Sigmoid colon (tissue), 7 donors: ENCODE data around the gene NGRN. TPM values are rescaled to one million over a fixed set of nuclear protein-coding genes. Genes with fewer than 3 reads are reported as not detected.
A peak's percentile ranks its signal among the peaks of the same experiment; 100 is the strongest.

ENCODE experiments used
- DNase-seq: peaks from one replicate; pipeline ENCODE4 v3.0.0-alpha.2; 2019
- H3K27ac ChIP-seq, 4 donors: fragments of 200-600 bp; sonication (generic); one replicate each; pipeline ENCODE4 v1.5.1; 2016 to 2019; ENCODE audit warnings: mild to moderate bottlenecking in 1 of 4
- H3K27me3 ChIP-seq, 3 donors: fragments of 200-600 bp; sonication (generic); one replicate each; pipeline ENCODE4 v1.5.1; 2019; ENCODE audit warnings: mild to moderate bottlenecking in 1 of 3
- H3K36me3 ChIP-seq, 4 donors: fragments of 200-600 bp; sonication (generic); one replicate each; pipeline ENCODE4 v1.5.1; 2016 to 2019
- H3K4me1 ChIP-seq, 4 donors: fragments of 200-600 bp; sonication (generic); one replicate each; pipeline ENCODE4 v1.5.1; 2017 to 2019
- H3K4me3 ChIP-seq, 4 donors: fragments of 200-600 bp; sonication (generic); one replicate each; pipeline ENCODE4 v1.5.1; 2017 to 2019; ENCODE audit warnings: mild to moderate bottlenecking in 2 of 4, moderate library complexity in 1 of 4
- H3K9me3 ChIP-seq, 4 donors: fragments of 200-600 bp in 3 of 4; sonication (generic) in 3 of 4; one replicate each; pipeline versions ENCODE4 v1.5.1 to v1.6.1; 2013 to 2019
- CTCF ChIP-seq, 4 experiments: fragments of 450-650 bp in 3 of 4; fragments of 200-600 bp in 1 of 4; IDR thresholded peaks; one replicate each; pipeline ENCODE4 v1.5.1; 2016 to 2019; ENCODE audit warnings: antibody characterized with exemption in 4 of 4, mild to moderate bottlenecking in 3 of 4, moderate library complexity in 2 of 4
- EP300 ChIP-seq, 4 donors: sonication (generic); formaldehyde crosslinking; IDR thresholded peaks; one replicate each; pipeline ENCODE4 v1.6.1; 2017; ENCODE audit warnings: antibody characterized with exemption in 4 of 4
- POLR2A ChIP-seq, 2 donors: fragments of 450-650 bp; IDR thresholded peaks; one replicate each; pipeline ENCODE4 v1.6.1; 2016; ENCODE audit warnings: antibody characterized with exemption in 2 of 2, mild to moderate bottlenecking in 2 of 2, moderate library complexity in 2 of 2
- POLR2AphosphoS5 ChIP-seq, 4 donors: sonication (generic); formaldehyde crosslinking; IDR thresholded peaks; one replicate each; pipeline ENCODE4 v1.6.1; 2017; ENCODE audit warnings: antibody characterized with exemption in 4 of 4
- WGBS, 2 donors: extraction: QIAGEN DNeasy Blood & Tissue Kit; methylation state at CpG; one replicate each; pipeline ENCODE4 v1.1.7; 2013; 5-methylcytosine and 5-hydroxymethylcytosine counted together
- intact Hi-C: fragments of 100-400 bp; cut with DNase I; formaldehyde crosslinking; loops from one replicate; pipeline ENCODE4 v1.15.1; 2023
- polyA plus RNA-seq, 3 donors: library from polyadenylated mRNA; stranded (reverse); fragments of 200-250 nt; gene quantifications; one replicate each; pipeline ENCODE4 v1.2.3, GENCODE V29; 2013
- total RNA-seq, 4 donors: library from RNA; depleted of rRNA; stranded (reverse); fragments of >200 nt; gene quantifications; one replicate each; pipeline ENCODE4 v1.1.0, GENCODE V29; 2016
- donor health status: healthy with polysubstance abuse.
- donor health status: Bipolar disorder and iron deficiency.
- donor health status: healthy.

The NGRN gene
- total RNA-seq (100 to 1,000 TPM in 3 of 4 donors, 10 to 100 TPM in 1; 81.2 to 139 (median 111) TPM), polyA plus RNA-seq (10 to 100 TPM; 43.2 to 66.7 (median 51.8) TPM)

- peak within 1 kb of the TSS; percentile 64 to 85 (median 77) for H3K4me3 ChIP-seq
- H3K9me3 ChIP-seq, result no peaks in the 10 kb centered on the region
- 0% methylated on average over 59 of the region's 59 CpGs for WGBS, 2 donors
- H3K4me1 ChIP-seq, result peaks cover 0 to 49% (median 43%) of the 10 kb centered on the region in 4 donors
- H3K36me3 ChIP-seq, result peaks cover 0 to 20% (median 10%) of the 10 kb centered on the region in 4 donors
- H3K27me3 ChIP-seq, result no peaks in the 10 kb centered on the region
- TF ChIP-seq POLR2A (IDR thresholded peaks at IDR 0.05) (peak; percentile 66 to 93), CTCF (IDR thresholded peaks at IDR 0.05) (no peak), EP300 (IDR thresholded peaks at IDR 0.05) (no peak), POLR2AphosphoS5 (IDR thresholded peaks at IDR 0.05) (peak; percentile 93 to 95 (median 94))
- intact Hi-C loops, result loop anchor here (1.0 kb wide), 1 partner anchor 31 kb away; the partner anchor contains the start of gene GDPGP1
- DNase-seq, result peak; percentile 96
- peak within 1 kb of the TSS; percentile 93 to 99 (median 96) for H3K27ac ChIP-seq
These were observed at the start of gene NGRN for GRCh38 chr15:90265271-90266060. Gene NGRN, plus strand, starts transcription at chr15:90265672. Its CDS starts 41 bp downstream, at chr15:90265713.

- Histone ChIP-seq H3K9me3 (no peaks in the 10 kb centered on the region), H3K27ac (no peak overlapping the region), H3K4me3 (no peak overlapping the region), H3K27me3 (no peaks in the 10 kb centered on the region), H3K4me1 (peaks cover 0 to 35% (median 23%) of the 10 kb centered on the region in 4 donors), H3K36me3 (peaks cover 5 to 40% (median 12%) of the 10 kb centered on the region in 4 donors)
- TF ChIP-seq CTCF (IDR thresholded peaks at IDR 0.05), result no peak
- intact Hi-C loops, result no loop called here
- DNase-seq, result no peak
- 74 to 96% methylated on average over 9 of the region's 9 CpGs for WGBS, 2 donors
These were observed 47.6 kb upstream of the NGRN start for GRCh38 chr15:90217671-90218394.

- intact Hi-C loops, result loop anchor here (10.0 kb wide), 1 partner anchor 215 kb away; the partner anchor contains the start of gene ZNF710
- H3K4me3 ChIP-seq, result no peak overlapping the region
- H3K27ac ChIP-seq, result peak overlapping the region; percentile 11 to 68 (median 62)
- H3K9me3 ChIP-seq, result no peaks in the 10 kb centered on the region
- H3K4me1 ChIP-seq, result peaks cover 0 to 33% (median 16%) of the 10 kb centered on the region in 4 donors
- WGBS, 2 donors, result 64 to 67% methylated on average over 17 of the region's 17 CpGs
- TF ChIP-seq CTCF (IDR thresholded peaks at IDR 0.05) (peak; percentile 45 to 82 (median 66)), POLR2A (IDR thresholded peaks at IDR 0.05) (no peak), EP300 (IDR thresholded peaks at IDR 0.05) (no peak), POLR2AphosphoS5 (IDR thresholded peaks at IDR 0.05) (no peak)
- peaks cover 21 to 57% (median 29%) of the 10 kb centered on the region in 4 donors for H3K36me3 ChIP-seq
- no peak for DNase-seq
- H3K27me3 ChIP-seq, result no peaks in the 10 kb centered on the region
These were observed 45.9 kb upstream of the NGRN start for GRCh38 chr15:90219421-90220141.

- Histone ChIP-seq H3K27ac (peak overlapping the region; percentile 53 to 82 (median 79)), H3K4me3 (no peak overlapping the region), H3K36me3 (peaks cover 39 to 75% (median 45%) of the 10 kb centered on the region in 4 donors), H3K4me1 (peaks cover 0 to 33% (median 16%) of the 10 kb centered on the region in 4 donors), H3K27me3 (no peaks in the 10 kb centered on the region), H3K9me3 (no peaks in the 10 kb centered on the region)
- intact Hi-C loops, result loop anchor here (10.0 kb wide), 1 partner anchor 217 kb away; the partner anchor contains the start of gene ZNF710
- 40 to 60% methylated on average over 14 of the region's 14 CpGs for WGBS, 2 donors
- DNase-seq, result peak; percentile 93
- TF ChIP-seq POLR2AphosphoS5 (IDR thresholded peaks at IDR 0.05) (peak in 3 of 4 donors; percentile 44 to 63 (median 63)), EP300 (IDR thresholded peaks at IDR 0.05) (no peak), CTCF (IDR thresholded peaks at IDR 0.05) (peak; percentile 79 to 85 (median 82))
These were observed 44.1 kb upstream of the NGRN start for GRCh38 chr15:90221246-90221900.
